ENCODE measurements around the gene WIPI1. TPM values are rescaled to one million over a fixed set of nuclear protein-coding genes. Genes with fewer than 3 reads are reported as not detected.

WIPI1 gene
- total and polyA plus RNA-seq, 2 of the 13 experiments (the other 11 are each of a cell fraction or from before 2014, with no cell fraction given) = 29.4 to 141 TPM

DNA sequence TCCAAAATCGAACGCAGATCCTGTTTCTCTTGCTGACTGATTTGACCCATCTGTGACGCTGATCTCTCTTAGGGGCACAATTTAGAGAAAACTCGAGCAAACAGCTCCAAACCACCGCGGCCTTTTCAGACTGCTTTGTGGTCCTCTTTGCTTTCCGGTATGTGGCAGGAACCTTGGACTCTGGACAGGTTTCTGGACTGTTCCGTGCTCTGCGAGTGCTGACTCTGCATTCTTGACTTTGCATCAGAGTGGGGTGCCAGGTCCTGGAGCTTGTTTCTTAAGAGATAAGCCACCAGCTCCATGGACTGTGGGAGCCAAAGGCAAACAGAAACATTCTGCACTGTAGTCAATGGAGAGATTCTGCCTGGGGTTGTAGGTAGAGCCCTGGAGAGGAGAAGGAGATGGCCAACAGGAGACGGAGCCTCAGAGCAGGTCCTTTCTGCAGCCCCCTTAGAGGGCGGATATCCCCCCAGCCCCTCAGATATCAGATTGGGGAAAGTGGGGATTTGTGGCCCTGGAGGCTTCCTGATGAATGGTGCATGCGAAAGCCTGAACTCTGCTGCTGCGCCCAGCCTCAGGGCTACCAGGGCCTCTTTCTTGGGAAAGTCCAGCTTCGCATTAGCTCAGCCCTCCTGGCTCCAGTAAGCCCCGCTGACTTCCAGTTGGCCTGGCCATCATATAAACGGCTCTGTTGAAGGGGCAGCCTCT lies 65.6 kb downstream of the WIPI1 start (continued):
- TF ChIP-seq, protein P1, sequence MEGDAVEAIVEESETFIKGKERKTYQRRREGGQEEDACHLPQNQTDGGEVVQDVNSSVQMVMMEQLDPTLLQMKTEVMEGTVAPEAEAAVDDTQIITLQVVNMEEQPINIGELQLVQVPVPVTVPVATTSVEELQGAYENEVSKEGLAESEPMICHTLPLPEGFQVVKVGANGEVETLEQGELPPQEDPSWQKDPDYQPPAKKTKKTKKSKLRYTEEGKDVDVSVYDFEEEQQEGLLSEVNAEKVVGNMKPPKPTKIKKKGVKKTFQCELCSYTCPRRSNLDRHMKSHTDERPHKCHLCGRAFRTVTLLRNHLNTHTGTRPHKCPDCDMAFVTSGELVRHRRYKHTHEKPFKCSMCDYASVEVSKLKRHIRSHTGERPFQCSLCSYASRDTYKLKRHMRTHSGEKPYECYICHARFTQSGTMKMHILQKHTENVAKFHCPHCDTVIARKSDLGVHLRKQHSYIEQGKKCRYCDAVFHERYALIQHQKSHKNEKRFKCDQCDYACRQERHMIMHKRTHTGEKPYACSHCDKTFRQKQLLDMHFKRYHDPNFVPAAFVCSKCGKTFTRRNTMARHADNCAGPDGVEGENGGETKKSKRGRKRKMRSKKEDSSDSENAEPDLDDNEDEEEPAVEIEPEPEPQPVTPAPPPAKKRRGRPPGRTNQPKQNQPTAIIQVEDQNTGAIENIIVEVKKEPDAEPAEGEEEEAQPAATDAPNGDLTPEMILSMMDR (CRISPR knock-in tag; IDR thresholded peaks at IDR 0.05) = peak; percentile 9; the same call in 1 of the 2 replicates
- TF ChIP-seq ATM (IDR thresholded peaks at IDR 0.05; ENCODE audit: borderline replicate concordance) (no peak), GLI4 (CRISPR knock-in tag; IDR thresholded peaks at IDR 0.05; ENCODE audit: borderline replicate concordance) (0 out of 2 replicates have a peak, but pooled peaks have one; percentile 35), MYPOP (CRISPR knock-in tag; IDR thresholded peaks at IDR 0.05) (0 out of 2 replicates have a peak, but pooled peaks have one; percentile 38), TGIF2 (CRISPR knock-in tag; IDR thresholded peaks at IDR 0.05) (no peak), MXD1 (CRISPR knock-in tag; IDR thresholded peaks at IDR 0.05) (peak; percentile 43; the same call in 1 of the 2 replicates), ZNF792 (CRISPR knock-in tag; IDR thresholded peaks at IDR 0.05) (no peak), ZNF382 (CRISPR knock-in tag; IDR thresholded peaks at IDR 0.05; ENCODE audit: borderline replicate concordance) (no peak), ZNF264 (CRISPR knock-in tag; IDR thresholded peaks at IDR 0.05) (no peak; the same call in 1 of the 2 replicates), SSRP1 (CRISPR knock-in tag; IDR thresholded peaks at IDR 0.05) (no peak), ZNF570 (CRISPR knock-in tag; IDR thresholded peaks at IDR 0.05; ENCODE audit: borderline replicate concordance) (no peak), KLF15 (CRISPR knock-in tag; IDR thresholded peaks at IDR 0.05; ENCODE audit: borderline replicate concordance) (no peak), PPARG (CRISPR knock-in tag; conservative IDR thresholded peaks at IDR 0.05) (peak; percentile 60), MEIS1 (CRISPR knock-in tag; IDR thresholded peaks at IDR 0.05; ENCODE audit: borderline replicate concordance) (peak; percentile 29; the same call in 1 of the 2 replicates), ZSCAN5A (CRISPR knock-in tag; IDR thresholded peaks at IDR 0.05; ENCODE audit: borderline replicate concordance) (no peak), XBP1 (CRISPR knock-in tag; IDR thresholded peaks at IDR 0.05) (no peak), MED8 (CRISPR knock-in tag; IDR thresholded peaks at IDR 0.05; ENCODE audit: insufficient replicate concordance) (peak; percentile 51), SIN3B (IDR thresholded peaks at IDR 0.05; ENCODE audit: low read length) (no peak), ZNF672 (CRISPR knock-in tag; IDR thresholded peaks at IDR 0.05) (no peak), SRSF9 (IDR thresholded peaks at IDR 0.05; ENCODE audit: borderline replicate concordance, insufficient read depth, low read depth, low read length, poor library complexity, severe bottlenecking) (no peak), BRD4 (CRISPR knock-in tag; IDR thresholded peaks at IDR 0.05) (no peak), ZNF704 (CRISPR knock-in tag; IDR thresholded peaks at IDR 0.05; ENCODE audit: borderline replicate concordance) (0 out of 2 replicates have a peak, but pooled peaks have one; percentile 24)
- TF ChIP-seq, protein P2, sequence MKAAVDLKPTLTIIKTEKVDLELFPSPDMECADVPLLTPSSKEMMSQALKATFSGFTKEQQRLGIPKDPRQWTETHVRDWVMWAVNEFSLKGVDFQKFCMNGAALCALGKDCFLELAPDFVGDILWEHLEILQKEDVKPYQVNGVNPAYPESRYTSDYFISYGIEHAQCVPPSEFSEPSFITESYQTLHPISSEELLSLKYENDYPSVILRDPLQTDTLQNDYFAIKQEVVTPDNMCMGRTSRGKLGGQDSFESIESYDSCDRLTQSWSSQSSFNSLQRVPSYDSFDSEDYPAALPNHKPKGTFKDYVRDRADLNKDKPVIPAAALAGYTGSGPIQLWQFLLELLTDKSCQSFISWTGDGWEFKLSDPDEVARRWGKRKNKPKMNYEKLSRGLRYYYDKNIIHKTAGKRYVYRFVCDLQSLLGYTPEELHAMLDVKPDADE (CRISPR knock-in tag; IDR thresholded peaks at IDR 0.05) = no peak

All from HepG2 (cell line).